LoVo (cell line): Measurements from ENCODE around the gene FUCA2.

Experiments
- DNase-seq: peaks from one replicate; pipeline ENCODE4 v3.0.0-alpha.2; 2016; ENCODE audit warnings: low spot score

The FUCA2 gene, protein sequence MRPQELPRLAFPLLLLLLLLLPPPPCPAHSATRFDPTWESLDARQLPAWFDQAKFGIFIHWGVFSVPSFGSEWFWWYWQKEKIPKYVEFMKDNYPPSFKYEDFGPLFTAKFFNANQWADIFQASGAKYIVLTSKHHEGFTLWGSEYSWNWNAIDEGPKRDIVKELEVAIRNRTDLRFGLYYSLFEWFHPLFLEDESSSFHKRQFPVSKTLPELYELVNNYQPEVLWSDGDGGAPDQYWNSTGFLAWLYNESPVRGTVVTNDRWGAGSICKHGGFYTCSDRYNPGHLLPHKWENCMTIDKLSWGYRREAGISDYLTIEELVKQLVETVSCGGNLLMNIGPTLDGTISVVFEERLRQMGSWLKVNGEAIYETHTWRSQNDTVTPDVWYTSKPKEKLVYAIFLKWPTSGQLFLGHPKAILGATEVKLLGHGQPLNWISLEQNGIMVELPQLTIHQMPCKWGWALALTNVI

DNA sequence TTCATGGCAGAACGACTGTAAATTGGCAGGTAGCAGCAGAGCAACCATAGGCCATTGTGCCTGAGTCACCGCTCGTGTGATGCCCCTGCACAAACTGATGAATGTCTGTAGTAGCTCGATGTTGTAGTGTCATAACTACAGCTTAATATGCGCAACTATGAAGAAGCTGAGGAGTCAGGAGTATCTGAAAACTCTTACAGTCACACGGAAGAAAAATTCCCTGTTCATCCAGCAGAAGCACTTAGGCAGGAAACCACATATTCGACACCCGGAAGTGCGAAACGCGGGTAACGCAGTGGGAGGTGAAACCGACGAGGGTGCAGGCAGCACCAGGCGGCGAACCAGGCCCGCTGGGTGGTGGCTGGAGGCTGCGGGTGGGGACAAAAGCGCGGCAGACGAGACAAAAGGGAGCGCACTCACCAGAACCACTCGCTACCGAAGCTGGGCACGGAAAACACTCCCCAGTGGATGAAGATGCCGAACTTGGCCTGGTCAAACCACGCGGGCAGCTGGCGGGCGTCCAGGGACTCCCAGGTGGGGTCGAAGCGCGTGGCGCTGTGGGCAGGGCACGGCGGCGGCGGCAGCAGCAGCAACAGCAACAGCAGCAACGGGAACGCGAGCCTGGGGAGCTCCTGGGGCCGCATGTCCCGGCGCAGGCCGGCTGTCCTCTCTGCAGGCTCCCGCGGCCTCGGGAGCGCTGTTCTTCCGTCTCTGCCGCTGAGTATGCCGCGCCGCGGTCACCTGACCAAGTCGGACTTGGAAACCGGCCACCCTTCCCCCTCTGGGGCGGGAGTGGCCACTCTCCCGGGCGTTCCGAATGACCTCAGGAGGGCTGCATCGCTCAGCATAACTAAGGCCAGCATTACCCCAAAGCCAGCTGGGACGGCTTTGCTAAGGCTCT is at the start of gene FUCA2:
TSS of gene FUCA2 (minus strand) at position 730 of the 901 bp plus-strand sequence. CDS start at position 644, 86 bp downstream.
- DNase-seq: peak; percentile 83

DNA sequence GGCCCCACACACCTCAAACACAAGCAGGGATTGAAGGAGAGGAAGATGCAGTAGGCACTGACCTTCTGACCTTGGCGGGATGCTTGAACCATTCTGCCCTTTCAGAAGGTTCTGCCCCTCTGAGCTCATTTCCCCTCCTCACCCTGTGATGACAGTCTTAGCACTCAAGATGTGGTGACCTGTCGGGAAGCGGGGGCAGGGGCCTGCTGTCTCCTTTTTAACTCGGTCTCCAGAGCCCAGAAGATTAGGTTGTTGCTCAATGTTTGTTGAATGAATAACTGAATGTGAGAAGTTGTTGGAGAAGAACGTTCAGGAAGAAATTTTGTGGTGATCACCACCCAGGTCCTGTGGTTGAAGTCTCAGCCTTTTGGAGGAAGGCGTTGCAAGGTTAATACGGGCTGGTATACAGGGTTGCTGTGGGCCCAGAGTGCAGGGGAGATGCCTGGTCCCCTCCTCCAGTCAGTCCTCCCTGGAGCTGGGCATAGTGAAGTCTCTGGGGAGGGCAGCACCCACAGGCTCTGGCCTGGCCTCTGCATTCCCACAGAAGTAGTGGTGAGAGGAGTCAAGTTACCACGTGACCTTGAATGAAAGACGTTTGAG is 49.7 kb upstream of the FUCA2 start:
- DNase-seq: no peak

DNA sequence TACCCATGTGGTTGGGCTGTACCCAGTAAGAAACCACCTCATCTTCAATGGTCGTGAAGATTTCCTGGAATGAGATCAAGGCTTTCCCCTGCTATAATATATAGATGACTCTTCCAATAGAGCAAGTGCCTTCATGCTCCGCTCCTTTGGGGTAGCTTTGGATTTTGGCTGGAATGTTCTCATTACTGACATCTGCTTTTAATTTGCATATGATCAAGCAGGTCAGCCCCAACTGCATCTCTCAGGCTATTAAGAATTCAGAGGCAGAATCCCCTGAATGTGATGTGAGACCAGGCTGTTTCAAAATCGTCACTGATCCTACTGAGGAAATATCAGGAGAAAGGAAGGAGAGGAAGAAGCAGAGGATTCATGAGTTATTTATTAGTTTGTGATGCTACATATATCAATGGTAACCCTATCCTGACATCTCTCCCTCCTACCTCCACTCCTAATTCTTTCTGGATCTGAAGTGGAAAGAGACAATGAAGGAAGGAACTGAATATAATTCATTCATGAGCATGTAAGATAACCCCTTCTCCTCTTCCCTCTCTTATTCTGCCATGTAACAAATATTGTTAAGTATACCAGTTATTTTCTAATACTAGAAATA is 47.6 kb upstream of the FUCA2 start:
- no peak for DNase-seq

DNA sequence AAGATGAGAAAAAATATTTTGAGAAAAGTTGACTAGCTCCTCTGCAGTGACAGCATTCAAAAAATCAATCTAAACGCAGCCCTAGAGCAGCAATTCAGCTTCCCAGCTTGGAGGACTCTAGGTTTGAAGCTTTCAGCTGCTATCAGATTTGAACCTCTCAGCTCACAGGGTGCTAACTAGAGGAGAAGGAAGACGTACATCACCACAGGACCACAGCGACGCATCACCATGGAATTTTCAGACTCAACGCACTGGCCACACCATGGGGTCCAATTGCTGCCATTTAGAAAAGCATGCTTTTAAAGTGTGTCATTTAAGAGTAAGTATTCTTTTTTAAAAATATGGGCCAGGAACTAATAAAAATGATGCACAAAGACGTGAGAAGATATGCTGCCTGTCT is 45.0 kb upstream of the FUCA2 start:
- no peak for DNase-seq

DNA sequence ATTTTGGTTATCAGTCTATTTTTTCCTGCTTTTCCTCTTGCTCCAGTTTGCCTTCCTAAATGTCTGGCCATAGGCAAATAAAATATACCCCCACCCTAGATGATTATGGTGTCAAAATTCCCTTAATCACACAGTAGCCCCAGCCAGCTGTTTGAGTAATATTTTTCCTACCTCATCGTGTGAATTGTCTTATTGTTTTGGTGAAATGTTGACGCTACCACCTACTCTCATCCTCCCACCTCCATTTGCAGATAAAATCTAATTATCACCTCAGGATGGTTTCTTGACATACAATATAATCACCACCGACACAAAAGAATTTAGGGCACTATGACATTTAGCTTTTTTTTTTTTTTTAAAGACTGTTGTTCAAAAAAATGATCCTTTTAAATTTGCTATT is 44.1 kb upstream of the FUCA2 start:
- no peak for DNase-seq

DNA sequence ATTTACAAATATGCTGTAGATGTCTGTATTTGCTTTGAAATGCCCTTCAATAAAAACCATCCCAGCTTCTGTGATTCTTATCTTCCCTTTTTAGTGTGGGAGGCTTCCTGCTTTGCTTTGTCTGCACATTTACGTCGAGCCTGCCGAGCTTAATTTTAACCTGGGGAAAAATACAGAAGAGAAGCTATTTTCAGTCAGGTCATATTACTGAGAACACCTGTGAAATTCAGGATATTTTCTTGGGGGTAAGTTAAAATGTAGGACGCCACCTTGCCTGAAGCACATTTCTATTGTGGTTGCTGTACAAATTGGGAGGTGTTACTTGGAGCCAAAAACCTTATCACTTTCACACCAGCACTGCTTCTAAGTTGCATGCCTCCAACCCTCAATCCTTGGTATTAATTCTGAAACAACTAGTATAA is 43.6 kb upstream of the FUCA2 start:
- DNase-seq: no peak

DNA sequence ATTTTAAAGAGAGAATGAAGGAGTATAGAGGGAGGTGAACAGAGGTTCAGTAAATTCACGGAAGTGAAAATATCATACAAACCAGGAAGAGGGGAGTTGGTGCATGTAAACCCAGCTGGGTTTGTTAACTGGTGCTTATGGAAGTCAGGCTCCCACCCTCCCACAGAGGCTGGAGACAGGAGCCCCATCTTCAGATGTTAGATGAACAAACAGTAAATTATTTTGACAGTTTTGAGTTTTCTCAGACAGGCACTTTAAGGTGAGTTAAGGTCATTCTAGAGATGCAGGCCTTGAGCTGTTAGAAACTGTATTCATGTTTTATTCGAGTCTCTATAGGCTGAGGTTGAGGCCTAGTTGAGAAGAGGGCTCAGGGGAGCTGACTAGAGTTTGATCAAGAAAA is 41.8 kb upstream of the FUCA2 start:
- DNase-seq: no peak

DNA sequence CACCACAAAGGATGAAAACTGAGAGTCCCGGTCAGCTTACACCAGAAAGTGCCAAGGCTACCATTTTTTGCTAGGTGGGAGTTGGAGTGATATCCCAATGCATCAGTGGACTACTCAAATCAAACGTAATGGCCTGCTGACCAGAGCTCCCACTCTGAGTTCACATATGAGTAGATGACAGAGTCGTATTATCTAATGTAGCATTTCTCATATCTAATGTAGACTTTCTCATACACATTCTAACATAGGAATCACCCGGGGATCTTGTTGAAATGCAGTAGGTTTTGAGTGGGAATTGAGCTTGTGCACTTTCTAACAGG is 38.4 kb upstream of the FUCA2 start:
- DNase-seq: no peak

DNA sequence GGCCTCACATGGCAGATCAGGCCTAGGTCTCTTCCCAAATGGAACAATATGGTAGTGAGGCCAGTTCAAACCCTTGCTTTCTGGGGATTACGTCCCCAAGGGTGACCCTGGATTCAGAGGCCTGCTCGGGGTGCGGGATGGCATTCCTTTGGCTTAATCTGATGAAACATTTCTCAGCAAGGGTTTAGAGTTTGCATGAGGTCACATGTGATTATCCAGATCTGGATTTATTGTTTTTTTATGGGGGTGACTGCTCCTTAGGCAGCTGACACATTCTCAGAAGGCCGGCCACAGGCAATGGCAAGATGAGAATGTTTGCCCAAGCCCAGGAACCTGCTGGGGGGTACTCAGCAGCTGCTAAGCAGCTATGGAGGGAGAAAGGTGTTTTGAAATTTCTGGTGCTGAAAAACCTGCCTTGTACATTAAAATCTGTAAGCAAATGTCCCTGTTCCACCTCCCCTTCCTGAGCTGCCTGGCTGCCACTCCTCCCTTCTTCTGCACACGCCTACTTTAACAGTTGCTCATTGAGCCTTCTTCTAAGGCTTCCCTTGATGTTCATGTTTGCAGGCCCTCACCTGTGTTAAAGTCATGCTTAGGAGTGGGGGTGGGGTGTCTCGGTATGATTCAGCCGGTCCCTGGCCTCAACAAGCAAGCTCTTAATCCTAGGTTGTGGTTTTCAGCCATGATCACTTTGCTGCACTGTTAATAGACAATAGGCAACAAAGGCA is 37.9 kb upstream of the FUCA2 start:
- no peak for DNase-seq

DNA sequence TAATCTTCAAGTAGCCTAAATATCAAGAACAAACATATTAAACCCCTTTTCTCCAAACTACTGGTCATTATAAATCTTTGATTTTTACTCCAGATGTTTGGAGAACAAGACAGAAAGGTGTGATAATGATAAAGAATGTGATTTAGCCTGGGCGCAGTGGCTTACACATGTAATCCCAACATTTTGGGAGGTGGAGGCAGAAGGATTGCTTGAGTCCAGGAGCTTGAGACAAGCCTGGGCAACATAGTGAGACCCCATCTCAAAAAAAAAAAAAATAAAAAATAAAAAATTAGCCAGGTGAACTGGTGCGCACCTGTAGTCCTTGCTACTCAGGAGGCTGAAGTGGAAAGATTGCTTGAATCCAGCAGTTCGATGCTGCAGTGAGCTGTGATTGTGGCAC is 35.1 kb upstream of the FUCA2 start:
- no peak for DNase-seq

DNA sequence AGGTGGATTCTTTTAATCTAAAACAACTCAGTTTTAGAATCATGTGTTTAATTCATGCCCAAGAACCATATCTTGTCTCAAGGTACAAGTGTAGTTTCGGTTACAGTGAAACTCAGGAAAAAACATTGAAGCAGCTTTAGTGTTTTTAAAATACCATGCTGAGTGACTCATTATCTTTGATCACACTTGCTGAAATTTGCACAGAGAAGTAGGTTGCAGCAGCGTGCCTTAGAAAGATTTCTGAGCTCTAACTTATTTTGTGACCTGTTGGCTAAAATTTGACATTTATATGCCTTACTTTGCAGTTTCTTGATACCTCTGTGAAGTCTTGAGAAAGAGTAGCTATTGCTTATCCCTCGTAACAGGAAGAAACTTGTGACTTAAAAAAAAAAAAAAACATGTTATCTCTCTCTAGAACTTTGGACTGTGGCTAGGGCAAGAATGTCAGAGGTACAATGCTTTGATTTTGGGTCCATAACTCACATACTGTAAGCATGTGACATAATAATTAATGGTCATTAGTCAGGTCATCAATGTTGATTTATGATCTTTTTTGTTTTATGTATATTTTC is 34.5 kb upstream of the FUCA2 start:
- no peak for DNase-seq

DNA sequence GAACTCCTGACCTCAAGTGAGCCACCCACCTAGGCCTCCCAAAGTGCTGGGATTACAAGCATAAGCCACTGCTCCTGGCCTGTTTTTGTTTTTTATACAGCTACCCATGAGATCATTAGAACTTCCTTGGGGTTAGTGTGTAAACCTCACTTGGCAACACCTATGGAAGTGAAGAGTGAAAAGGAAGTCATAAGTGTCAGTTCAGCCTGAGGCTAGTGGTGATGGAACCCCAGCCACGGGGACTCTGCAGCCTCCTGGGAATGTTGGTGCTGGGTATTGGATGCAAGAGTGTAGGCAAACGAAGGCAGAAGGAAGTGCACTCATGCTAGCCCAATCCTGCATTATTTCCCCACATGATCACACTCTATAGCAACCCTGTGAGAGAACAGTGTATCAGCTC is 33.6 kb upstream of the FUCA2 start:
- DNase-seq: no peak

DNA sequence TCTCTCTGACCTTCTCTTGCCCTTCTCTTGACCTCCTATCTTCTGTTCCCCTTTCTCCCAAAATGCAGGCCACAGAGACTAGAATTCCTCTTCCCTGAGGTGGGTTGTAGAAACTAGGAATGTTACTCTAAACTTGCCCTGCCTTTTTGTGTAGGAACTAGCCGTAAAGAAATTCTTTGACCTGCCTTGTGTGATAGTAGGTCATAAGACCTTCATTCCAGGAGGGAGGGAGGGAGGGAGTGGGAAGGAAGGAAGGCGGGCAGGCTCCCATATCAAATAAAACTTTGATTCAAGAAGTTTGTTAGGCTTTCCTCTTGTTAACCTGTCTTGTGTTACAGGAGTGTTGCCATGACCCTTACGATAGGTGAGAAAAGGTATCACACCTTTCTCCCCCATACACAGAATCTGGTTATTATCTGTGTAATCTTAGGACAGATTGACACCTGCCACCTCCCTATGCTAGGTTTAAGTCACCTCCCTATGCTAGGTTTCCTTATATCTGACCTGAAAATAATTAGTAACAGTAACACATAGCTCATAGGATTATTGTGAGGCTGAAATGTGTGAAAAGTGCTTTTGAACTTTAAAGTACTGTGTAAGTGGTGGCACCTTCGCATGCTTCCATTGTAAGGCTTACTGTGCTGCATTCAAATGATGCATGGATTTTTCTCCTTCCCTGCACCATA is 32.6 kb upstream of the FUCA2 start:
- DNase-seq: no peak

DNA sequence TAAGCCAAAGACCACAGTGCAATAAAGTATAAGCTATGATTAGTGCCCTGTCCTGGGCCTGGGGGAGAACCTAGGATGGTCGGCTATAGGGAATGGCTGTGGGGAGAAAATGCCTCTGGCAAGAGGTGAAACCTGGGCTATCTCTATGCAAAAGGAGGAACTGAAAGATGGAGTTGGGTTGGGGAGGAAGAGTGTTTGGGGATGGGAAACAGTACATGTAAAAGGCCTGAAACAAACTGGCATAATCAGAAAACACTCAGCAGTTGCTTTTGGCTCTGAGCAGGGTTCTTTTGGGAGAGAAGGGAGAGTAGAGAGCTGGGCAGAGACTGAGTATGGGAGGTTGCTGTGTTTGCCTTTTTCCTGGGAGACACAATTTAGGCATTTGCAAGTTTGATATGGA is 31.9 kb upstream of the FUCA2 start:
- DNase-seq: no peak

DNA sequence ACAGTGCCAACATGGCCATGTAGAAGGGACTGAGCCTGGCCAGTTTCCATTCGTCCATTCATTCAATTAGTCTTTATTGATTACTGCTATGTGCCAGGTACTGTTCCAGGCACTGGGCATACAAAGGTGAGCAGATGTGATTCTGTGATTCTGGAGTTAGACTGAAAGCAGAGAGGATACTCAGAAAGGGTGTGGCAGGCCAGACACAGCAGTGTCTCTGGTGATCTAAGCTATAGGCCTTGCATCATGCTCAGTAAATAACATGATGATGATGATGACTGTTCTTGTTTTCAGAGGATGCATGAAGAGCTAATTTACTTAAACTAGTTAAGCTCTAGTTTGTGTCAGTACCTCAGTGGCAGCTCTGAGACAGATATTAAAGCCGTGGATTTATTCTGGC is 31.4 kb upstream of the FUCA2 start:
- DNase-seq: no peak

DNA sequence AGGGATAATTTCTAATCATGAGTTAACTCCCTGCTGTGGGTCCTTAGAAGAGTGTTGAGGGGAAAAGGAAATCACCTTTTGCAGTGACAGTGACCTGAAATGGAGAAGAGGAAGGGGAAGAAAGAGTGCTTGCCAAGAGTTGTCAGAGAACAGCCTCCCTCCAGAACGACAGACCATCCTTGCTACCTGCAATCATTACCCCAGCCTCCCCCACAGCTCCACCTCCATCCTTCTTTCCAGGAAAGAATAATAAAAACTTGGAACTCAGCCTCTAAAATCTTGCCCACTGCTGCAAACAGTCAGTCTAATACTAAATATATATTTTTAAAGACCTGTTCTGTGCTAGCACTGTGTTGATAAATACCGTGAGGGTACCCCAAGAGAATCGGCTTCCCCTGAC is 28.7 kb upstream of the FUCA2 start:
- no peak for DNase-seq

DNA sequence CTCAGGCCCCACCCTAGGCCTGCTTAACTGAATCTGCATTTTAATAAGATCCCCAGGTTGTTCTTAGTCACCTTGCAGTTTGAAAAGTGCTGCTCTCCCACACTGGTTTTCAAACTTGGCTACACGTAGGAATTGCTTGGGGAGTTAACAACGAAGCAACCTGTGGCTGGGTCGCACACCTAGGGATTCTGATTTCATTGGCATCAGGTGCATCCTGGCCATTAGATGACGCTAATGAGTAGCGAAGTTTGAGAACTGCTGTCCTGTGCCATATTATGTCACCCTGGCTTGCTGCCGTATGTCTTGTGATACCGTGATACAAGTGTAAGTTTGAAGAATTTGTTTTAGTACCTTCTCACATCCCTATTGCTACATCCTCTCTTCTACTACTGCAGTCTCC is 28.2 kb upstream of the FUCA2 start:
- no peak for DNase-seq

DNA sequence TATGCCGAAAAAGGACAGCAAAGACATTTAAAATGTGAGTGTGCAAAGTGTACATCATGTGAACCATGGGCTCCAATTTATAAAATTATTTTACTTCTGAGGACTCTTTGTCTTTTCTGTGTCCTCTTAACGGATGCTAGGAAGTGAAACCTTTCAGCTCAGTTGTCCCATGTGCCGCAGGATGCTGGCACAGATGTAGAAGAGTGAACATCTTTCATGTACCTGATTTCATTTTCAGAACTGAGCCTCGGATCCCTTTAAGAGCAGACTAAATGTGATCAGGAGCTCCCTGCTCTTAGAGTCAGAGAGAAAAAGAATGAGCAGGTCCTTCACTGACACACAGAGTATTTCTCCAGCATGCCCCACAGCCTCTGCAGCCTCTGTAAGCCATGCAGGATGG is 27.6 kb upstream of the FUCA2 start:
- DNase-seq: no peak

DNA sequence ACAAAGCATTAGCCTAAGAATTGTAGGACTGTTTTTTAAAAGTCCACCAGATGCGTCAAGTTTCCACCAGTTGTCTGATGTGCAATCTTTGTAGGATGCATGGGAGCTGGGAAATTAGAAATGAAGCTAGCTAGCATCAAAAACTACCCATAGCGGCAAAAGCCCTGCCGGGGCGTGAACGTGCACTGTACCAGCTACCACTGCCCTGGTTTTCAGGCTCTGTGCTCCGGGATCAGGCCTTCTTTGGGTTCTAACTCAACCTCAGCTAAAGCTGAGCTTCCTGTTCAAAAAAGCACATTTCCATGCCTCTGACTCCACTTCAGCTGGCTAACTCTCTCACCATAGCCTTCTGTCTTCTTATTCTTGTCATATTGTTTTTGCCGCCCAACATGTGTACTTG is 26.9 kb upstream of the FUCA2 start:
- no peak for DNase-seq

DNA sequence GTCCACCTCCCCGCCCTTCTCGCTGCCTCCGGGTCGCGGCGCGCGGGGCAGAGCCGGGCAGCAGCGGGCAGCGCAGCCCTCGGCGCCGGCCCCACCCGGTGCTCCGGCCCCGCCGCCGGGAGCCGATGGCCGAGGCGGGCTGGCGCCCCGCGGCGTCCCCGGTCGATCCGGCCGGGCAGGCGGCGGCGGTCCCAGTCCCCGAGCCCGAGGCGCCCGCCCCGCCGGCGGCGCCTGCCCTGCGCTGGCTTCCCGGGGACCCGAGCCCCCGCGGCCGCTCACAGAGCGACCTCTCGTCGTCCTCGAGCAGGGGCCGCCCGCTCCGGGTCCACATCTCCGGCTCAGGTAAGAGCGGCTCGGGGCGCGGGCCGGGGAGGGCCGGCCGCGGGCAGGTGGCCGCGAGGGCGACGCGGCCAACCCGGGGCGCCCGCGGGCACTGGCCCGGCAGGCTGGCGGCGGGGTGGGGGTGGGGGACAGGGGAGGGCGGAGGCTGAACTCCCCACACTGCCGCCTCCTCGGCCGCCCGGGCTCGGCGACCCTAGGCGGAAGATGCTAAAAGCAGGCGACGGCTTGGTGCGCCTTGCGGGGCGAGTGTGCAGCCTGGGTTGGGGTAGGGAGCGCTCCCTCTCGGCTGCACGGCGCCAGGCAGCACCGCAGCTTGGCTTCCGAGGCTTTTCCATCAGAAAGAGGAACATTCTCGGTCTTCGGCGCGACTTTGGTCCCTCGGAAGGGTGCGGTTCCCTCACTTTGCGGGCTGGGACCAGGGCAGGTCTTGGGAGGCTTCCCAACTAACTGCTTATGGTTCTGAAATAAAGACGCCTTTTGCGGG is 25.6 kb upstream of the FUCA2 start:
- DNase-seq: peak; percentile 73
